Stimulated activated CD8-positive, alpha-beta memory T cell treated with anti-CD3 and anti-CD28 coated beads, Interleukin-4, amount 100 ng/mL, for 1 hour (primary cell): ENCODE data around the gene PHACTR3.
"Not testable (repeated sequence)": the region's sequence is repeated elsewhere in the genome, so short reads cannot be mapped to it uniquely, and the experiment has no call there.

Experiments used
- DNase-seq, 2 donors: peaks; one replicate each; pipeline ENCODE4 v3.0.0-alpha.2; 2020; ENCODE audit warnings: low read depth in 2 of 2, low spot score in 1 of 2

Gene PHACTR3

DNA sequence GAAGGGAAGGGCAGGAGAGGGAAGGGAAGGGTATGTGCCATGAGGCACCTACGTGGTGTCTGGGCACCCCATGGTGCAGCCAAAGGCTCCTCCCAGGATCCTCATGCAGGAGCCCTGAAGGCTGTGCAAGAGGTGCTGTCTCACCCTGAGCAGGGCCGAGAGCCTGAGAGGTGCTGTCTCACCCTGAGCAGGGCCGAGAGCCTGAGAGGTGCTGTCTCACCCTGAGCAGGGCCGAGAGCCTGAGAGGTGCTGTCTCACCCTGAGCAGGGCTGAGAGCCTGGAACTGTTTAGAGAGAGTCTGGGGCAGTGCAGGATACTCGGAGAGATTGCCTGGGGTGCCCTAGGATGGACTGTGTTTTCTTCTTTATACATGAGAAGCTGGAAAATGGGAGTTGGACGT is 14.2 kb downstream of the PHACTR3 start:
- DNase-seq = not testable (repeated sequence)

DNA sequence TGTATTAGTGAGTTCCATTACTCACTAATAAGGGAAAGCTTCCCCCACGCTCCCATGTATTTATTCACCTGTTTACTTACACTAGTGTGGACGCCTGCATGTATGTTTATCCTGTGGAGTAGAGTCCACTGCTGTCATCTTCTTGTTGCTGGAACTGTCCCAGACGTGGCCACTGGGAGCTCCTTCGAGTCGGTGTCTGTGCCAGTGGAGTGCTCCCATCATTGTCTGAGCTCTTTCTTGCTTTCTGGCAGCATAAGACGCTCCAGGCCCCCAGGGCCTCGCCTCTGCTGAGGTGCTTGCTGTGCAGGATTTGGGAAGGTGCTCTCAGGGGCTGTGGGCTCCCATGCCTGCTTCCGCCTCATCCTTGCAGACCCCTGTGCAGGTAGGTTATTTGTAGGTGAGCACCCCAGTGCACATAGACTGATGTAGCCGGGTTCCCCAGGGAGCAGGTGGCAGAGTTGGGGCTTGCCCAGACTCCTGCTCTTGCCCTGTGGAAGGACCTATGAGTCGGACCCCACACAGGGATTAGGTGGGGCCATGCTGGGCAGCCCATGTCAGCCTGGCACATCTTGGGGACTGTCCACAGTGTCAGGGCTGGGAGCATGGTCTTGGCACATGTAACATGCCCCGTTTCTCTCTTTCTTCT is 16.6 kb downstream of the PHACTR3 start:
- no peak for DNase-seq

DNA sequence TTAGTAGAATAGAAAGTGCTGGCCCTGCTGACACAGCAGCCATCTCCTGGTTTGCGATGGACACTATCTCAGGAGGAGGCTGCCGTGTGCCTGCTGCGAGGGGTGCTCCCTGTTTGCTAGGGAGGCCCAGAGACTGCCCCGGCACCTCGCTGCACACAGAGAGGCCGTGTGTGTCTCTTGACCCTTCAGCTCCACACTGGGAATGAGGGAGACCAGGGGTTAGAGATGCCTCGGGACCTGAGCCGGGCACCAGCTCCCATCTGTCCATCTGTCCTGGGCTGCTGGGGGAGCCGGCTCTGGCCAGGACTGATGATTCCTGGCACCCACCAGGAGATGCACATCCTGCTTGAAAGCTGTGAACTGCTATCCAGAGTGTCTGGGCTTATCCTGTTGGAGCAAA is 18.2 kb downstream of the PHACTR3 start:
- DNase-seq = no peak

DNA sequence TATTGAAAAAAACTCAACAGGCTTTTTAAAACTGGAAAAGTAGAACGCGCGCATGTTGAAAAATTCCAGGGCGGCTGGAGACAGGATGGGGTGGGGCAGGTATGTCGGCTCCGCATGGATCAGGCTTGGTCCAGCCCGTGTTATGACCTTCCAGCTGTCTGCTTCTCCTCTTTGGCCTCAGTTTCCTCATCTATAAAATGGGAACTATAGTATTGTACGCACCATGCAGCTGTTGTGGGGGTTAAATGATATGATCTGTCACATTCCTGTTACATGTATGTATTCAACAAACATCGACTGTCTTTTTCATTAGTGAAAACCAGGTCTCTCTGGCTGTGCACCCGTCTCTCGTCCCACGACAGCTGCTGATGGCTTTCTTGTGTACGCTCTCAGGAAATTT is 18.8 kb downstream of the PHACTR3 start:
- DNase-seq = no peak

DNA sequence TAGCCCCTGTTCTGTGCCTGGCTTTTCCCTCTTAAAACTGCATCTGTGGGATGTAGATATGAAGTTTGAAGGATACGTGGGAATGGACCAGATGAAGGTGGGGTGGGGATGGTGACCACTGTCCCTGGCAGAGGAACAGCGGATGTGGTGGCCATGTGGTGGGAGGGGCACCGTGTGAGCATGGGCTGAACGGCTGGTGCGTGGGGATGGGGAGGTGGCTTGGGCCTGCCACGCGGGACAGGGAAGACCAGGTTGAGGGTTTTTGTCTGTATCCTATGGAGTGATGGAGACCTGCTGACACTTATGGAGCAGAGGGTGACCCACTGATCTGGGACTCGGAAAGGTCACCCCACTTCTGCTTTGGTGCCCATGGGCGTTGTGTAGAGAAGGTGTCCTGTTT is 19.2 kb downstream of the PHACTR3 start:
- DNase-seq = no peak

DNA sequence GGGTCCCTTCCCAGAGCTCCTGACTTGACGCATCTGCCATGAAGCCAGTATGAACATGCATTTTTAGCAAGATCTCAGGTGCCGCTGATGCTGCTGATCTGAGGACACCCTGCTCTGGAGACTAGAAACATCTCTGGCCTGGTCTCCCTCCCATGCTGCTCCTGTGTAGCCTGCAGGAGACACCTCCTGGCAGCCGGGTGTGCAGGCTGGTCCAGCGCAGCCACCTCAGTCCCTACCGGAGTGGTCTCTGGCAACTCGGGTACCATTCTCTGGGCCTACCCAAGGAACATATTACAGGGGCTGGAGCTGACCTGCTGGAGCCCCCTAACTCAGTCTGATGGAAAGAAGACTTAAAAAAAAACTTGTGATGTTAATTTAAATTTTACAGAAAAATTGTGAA is 20.1 kb downstream of the PHACTR3 start:
- no peak for DNase-seq

DNA sequence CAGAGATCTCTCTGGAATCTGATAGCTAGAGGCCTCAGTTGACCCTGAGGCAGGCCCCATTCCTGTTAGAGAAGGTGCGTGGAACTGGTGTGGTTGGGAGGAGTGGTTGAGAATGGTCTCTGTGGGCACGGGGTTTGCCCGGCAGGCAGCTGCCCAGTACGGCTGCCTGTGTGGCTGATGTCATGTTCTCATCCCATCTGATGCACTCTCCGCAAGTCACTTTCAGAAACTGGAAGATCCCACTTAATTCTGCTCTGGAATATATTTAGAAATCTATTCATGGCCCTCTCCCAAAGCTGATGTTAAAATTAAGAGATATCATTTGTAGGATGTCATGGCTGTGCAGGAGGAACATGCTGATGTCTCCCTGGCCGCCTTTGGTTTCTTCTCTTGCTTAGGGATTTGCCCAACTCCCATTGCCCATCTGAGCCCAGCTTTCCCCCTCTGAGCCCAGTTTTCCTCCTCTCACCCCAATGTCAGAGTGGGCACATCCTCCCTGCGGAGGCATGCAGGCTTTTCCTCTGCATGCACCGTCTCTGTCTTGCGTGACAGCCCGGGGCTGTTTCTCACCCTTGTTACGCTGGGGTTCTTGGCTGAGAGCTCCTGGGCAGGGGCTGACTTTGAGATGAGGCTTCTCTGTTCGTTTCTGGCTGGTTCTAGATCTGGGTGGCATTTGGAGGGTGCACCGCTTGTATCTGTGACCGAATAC is 21.0 kb downstream of the PHACTR3 start:
- DNase-seq = no peak

DNA sequence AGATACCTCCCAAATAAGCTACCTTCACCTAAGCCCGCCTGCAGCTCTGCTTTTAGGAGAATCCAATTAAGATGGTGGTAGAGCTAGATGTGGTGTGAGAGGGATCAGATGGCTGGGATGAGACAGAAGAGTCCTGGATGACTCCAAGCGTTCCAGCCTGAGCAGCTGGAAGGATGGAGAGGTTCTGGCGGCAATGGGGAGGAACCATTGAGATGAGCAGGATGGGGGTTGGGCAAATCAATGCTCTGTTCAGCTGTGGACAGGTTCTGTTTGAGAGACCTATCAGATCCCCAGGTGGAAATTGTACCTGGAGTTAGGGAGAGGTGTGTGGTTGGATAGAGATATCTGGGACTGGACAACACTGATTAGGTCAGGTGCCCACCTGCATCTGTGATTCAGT is 23.0 kb downstream of the PHACTR3 start:
- DNase-seq = no peak

DNA sequence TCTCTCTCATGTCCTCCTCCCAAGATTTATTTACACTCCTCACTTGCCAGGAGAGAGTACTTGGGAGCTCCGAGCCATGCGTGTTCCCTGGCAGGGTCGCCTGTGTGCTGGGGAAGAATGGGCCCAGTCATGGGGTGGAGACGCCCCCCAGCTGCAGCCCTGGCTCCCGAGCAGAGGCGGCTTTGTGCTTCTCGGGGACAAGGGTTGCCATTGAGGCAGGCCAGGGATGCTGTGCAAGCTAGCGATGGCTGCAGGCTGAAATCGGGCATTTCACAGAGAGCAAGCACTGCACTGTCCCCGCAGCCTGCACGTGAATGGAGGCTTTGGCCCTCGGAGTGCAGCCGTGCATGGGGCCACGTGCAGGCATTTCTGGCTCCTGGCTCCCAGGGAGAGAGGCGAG is 23.8 kb downstream of the PHACTR3 start:
- DNase-seq = no peak

DNA sequence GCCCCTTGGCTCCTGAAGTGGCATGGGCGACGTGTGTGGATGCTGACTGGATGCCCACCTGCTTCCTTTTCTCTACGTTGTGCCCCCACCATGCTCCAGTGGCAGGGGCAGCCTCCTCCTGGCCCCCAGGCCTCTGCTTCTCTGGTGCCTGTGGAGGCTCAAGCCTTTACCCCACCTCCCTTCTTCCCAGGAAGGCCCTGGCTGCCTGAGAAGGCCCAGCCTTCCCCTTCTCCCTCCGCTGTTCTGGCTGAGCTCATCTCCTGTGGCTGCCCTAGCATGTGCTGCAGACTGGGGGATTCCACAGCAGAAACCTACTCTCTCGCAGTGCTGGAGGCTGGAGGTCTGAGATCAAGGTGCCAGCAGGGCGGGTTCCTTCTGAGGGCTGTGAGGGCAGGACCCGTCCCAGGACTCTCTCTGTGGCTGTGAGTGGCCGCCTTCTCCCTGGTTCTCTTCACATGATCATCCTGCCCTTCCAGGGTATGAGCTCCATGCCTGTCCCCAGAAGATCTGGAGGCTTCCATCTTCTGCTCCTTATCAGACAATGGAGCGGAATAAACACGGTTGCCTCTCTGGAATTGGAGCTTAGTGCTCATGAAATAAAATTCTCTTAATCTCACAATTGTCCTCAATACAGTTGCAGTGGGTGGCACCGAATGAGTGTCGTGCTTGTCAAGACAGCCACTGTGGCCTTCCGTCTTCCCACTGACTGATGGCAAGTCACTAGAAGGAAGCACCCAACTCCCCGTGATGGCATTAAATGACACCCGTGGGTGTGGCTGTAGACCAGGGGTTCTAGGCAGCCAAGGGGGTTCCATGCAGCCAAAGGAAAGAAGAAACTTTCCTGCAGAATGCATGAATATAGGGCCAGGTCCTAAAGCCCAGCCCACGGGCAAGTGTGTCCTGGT is 25.1 kb downstream of the PHACTR3 start:
- DNase-seq = no peak

DNA sequence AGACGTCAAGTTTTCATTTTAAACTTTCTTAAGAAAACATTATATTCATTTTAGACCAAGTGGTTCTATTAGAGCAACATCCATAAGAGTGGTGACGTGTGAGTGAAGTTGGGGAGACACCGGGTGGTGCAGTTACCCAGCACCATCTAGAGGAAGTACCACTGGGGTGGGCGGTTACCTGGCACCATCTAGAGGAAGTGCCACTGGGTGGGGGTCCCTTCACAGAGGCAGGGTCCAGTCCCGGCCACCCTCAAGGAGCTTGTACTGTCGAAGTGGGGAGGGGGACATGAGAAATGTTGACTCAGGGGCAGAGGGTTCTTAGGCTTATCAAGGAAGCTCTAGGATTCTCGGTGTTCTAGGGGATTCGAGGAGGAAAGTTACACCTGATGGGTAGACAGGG is 26.2 kb downstream of the PHACTR3 start:
- no peak for DNase-seq

DNA sequence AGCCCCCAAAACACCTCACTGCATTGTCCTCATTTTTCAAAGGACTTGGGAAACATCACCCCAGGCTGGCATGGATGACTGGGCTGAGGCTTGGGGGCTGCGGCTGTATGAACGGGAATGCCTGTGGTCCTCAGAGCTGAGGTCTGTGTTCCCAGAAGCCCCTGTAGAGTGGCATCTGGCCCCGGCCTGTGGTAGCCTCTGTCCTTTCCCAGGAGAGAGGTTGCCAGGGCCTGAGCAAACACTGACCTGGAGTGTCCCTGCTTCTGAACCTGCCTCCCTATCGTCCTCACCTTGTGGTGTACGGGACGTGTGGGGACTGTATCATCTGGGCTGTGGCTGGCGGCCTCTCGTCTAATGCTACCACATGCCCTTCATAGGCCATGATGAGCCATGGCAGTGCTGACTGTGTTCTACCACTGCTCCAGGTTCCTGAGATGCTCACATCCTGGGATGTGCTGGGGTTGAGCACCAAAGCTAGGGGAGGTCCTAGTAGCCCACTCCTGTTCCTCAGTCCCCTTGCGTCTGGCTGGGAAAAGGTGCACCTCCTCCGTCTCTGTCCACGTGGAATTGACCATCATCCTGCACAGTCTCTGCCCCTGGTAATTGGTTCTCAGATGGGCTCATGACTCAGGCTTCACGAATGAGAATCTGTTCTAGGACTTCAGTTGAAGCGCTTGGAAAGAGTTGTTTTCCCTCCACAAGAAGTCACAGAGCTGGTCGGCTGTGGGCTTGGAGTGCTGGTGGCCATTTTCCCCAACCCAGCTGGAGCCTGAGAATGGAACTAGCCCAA is 27.6 kb downstream of the PHACTR3 start:
- no peak for DNase-seq

DNA sequence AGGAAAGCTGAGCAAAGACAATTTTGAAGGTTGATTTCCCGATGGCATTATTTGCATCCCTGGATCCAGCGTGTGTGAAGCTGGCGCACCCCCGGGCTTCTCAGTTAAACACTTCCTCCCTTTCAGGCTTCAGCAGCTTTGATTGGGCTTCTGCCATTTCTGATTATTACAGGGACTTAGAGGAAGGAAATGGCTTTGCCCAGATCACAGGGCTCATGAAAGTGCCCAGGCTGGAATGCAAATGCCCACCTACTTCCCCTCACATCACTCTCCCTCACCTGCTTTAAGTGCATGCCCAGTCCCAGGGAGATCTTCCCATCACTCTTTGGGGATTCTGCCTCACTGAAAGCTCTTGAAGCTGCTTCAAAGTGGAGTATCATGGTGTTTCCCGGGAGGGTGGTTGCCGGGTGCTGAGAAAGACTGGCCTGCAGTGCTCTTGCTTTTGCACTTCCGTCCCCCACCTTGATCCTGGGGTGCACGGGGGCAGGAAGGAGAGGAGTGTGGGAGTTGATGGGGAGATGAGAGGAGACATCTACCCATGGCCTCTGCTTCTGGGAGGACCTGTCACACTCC is 28.3 kb downstream of the PHACTR3 start:
- no peak for DNase-seq

DNA sequence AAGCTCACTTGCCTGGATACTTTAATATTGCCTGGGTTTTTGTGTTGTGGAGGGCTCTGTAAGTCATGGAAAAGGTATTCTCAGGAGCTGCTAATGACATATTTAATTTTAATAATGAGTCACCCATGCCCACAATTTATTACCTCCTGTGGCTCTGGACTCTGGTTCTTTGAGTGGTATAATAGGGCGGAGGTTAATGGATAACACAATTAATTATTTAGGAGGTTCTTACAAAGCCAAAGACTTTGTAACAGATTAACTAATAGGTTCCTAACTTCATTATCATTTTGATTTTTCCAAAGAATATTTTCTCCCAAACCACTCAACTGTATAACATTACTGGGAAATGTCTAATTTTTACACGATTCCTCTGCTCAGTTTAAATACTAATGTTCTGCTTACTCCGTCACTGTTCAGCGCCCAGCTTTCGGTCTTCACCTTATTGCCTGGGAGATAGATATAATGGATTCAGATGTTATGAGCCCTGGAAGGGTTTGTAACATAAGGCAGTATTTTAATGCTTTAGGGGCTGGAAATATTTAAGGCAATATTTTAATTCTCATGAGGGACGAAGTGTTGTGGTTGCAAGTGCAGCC is 29.4 kb downstream of the PHACTR3 start:
- DNase-seq = no peak

DNA sequence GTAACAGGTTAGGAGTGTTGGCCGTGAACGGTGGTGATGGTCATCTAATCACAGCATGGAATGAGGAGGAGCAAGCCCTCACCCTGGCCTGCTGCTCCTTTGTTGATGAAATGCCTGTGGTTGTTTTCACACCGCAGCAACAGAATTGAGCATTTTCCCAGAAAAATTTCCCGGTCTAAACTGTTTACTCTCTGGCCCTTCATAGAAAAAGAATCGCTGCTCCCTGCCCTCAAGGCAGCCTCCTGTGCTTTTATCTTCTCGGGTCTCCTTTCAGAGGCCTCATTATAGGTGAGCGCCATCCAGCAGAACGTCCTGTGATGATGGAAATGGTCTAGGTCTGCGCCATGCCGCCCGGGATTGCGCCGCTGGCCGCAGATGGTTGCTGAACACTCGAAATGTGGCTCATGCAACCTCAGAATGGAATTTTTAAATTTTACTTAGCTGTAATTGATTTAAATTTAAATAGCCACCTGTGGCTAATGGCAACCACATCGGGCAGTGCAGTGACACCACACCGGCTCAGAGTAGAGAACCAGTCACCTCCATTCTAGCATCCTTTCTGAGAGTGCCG is 30.2 kb downstream of the PHACTR3 start:
- DNase-seq = no peak

DNA sequence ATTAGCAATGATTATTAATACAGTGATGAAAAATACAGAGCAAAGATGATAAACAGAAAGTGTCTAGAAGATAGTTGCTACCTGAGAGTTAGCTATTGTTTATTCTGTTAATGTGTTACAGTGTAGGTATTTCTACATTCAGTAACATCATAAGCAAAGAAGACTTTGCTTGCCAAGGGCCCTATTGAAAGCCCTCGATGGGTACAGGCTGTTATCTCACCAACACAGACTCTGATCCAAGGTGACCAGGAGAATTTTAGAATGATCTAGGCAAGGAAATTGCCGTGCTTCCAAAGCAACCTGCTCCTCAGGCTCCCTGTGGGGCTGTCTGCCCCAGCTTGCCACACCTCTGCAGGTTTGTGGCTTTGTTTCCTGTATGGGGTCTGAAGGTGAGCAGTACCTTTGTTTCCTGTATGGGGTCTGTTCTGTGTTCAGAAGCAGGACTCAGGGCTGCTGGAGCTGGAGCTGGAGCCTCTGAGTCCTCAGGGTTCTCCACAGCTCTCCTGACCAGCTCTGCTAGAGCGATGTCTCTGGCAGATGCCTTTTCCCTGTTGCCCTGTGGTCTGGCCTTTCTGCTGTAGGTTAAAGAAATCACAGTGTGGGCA is 32.5 kb downstream of the PHACTR3 start:
- no peak for DNase-seq

DNA sequence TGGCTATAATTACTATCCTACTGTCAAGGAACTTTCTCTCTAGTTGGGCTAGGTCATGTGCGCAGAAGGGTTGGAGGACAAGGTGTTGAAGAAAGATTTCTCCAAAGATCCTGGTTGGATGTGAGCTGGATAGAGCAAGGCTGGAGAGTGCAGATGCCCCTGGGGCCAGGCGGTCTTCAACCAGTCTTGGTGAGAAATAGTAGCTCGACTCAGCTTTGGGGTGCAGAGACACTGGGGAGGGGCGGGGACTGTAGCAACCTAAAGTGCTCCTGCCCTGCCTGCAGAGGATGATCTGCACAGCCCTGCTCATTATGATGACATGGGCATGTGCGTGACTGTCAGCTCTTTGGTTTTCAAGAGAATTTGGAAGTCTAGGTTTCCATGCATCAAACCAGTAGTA is 35.9 kb downstream of the PHACTR3 start:
- no peak for DNase-seq

DNA sequence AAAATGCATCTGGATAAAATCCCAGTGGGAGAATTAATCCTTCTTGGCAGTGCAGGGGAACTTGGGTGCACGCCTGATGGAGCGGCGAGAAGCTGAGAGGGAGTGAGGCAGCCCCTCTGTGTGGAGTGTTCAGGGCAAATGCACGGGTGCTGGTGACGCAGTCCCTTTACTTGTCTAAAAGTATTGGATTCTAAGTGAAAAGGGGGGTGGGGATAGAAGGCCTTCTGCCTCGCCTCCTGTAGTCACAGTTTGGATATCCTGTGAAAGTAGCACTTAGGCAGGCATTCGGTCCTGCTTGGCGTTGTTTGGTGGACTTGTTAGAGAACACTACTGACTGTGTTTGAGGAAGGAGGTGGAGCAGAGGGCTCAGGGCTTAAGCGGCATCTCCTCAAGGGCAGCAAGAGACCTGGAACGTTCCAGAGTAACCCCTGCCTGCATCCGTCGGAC is 39.3 kb downstream of the PHACTR3 start:
- no peak for DNase-seq

DNA sequence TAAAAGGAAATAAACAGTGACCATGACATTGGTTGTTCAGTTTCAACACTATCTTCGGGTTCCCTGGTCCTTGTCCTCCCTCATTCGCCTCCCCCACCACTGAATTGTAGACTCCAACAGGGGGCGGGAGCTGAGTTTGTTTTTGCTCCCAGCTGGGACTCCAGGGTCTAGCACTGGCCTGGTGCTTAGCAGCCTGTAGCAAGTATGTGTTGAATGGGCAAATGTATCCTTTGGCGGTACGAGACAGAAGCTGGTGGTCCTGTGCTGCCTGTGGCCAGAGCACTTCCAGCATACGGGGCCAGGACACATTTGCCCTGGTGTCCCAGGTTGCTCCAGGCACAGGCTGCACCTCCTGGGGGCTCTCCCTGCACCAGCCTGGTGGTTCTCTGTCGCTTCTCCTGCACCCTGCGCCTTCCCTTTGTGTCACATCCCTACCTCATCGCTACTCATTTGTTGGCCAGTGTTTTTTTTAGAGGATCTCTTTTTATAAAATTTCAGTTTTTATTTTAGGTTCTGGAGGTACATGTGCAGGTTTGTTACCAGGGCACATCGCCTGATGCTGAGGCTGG is 40.1 kb downstream of the PHACTR3 start:
- DNase-seq = no peak
